ENCODE measurements around the gene CNOT10.

Gene CNOT10

GRCh38 chr3:32813180-32813579 is 128.2 kb downstream of the CNOT10 start:
- H3K4me3 ChIP-seq (ENCODE audit: low read depth, low read length): no peak overlapping the region
- no peak for TF ChIP-seq CTCF (conservative IDR thresholded peaks at IDR 0.05; ENCODE audit: low read depth, low read length)
- DNase-seq (ENCODE audit: low read depth): no peak

- no peak for TF ChIP-seq CTCF (conservative IDR thresholded peaks at IDR 0.05; ENCODE audit: low read depth, low read length)
- no peak overlapping the region for H3K4me3 ChIP-seq (ENCODE audit: low read depth, low read length)
- DNase-seq (ENCODE audit: low read depth): no peak
Measured at GRCh38 chr3:32814361-32814760, 129.4 kb downstream of the CNOT10 start.

GRCh38 chr3:32815841-32816438 is 131.0 kb downstream of the CNOT10 start:
- TF ChIP-seq CTCF (conservative IDR thresholded peaks at IDR 0.05; ENCODE audit: low read depth, low read length): no peak
- H3K4me3 ChIP-seq (ENCODE audit: low read depth, low read length): no peak overlapping the region
- DNase-seq (ENCODE audit: low read depth): no peak

- H3K4me3 ChIP-seq (ENCODE audit: low read depth, low read length): peak overlapping the region; percentile 46
- DNase-seq (ENCODE audit: low read depth): peak; percentile 21
- no peak for TF ChIP-seq CTCF (conservative IDR thresholded peaks at IDR 0.05; ENCODE audit: low read depth, low read length)
Measured at GRCh38 chr3:32816439-32817256, 131.7 kb downstream of the CNOT10 start.

- TF ChIP-seq CTCF (conservative IDR thresholded peaks at IDR 0.05; ENCODE audit: low read depth, low read length): no peak
- no peak overlapping the region for H3K4me3 ChIP-seq (ENCODE audit: low read depth, low read length)
- no peak for DNase-seq (ENCODE audit: low read depth)
Measured at GRCh38 chr3:32817257-32817557, 132.2 kb downstream of the CNOT10 start.

GRCh38 chr3:32817558-32818228 is 132.7 kb downstream of the CNOT10 start, which contains the start of gene TRIM71:
TSS of gene TRIM71 (plus strand) at chr3:32817997. CDS start at chr3:32818081, 84 bp downstream.
- no peak for DNase-seq (ENCODE audit: low read depth)
- no peak for TF ChIP-seq CTCF (conservative IDR thresholded peaks at IDR 0.05; ENCODE audit: low read depth, low read length)
- H3K4me3 ChIP-seq (ENCODE audit: low read depth, low read length): peak within 1 kb of the TSS; percentile 46

Data from choroid plexus epithelial cell (primary cell).